ENCODE results near the gene RLF. TPM values are rescaled to one million over a fixed set of nuclear protein-coding genes. Genes with fewer than 3 reads are reported as not detected.
A peak's percentile ranks its signal among the peaks of the same experiment; 100 is the strongest.

Gene RLF
- total and polyA plus RNA-seq, 2 of the 8 experiments (the other 6 are each of a cell fraction or from before 2014, with no cell fraction given): 4.2 to 18.0 TPM

GRCh38 chr1:40258445-40258769, 97.2 kb downstream of the RLF start:
- no peak for DNase-seq (ENCODE audit: low read depth in 1 of 2, low spot score in 2 of 2)
- peak overlapping the region; percentile 35 for H4K5ac ChIP-seq (ENCODE audit: insufficient read length, low read depth, low read length)
- H3K27ac ChIP-seq (ENCODE audit: low read depth, low read length): peak overlapping the region; percentile 88

More at GRCh38 chr1:40258445-40258769, 97.2 kb downstream of the RLF start:
- H3K14ac ChIP-seq (ENCODE audit: insufficient read length): no peak overlapping the region
- H4K20me1 ChIP-seq (replicated peaks in 1 of 2; ENCODE audit: control insufficient read depth in 1 of 2, insufficient read depth in 2 of 2, low read length in 2 of 2): peaks cover 0 to 1% of the 10 kb centered on the region in 2 experiments
- peak overlapping the region; percentile 49 to 71 for H3K4me2 ChIP-seq (ENCODE audit: insufficient read depth in 1 of 2, low read depth in 2 of 2, low read length in 2 of 2)
- H3K23me2 ChIP-seq (ENCODE audit: low read depth, low read length): no peaks in the 10 kb centered on the region
- H4K91ac ChIP-seq (replicated peaks; ENCODE audit: insufficient read length, low read length): peak overlapping the region; percentile 57
- TF ChIP-seq BACH1 (IDR thresholded peaks at IDR 0.05; ENCODE audit: low read length) (no peak), SP2 (IDR thresholded peaks at IDR 0.05; ENCODE audit: low read length) (no peak), CEBPB (IDR thresholded peaks at IDR 0.05; ENCODE audit: low read depth, low read length) (no peak), EP300 (IDR thresholded peaks at IDR 0.05; ENCODE audit: borderline replicate concordance in 1 of 2, low read depth in 2 of 2, low read length in 2 of 2) (no peak), RAD21 (IDR thresholded peaks at IDR 0.05 in 1 of 2, conservative IDR thresholded peaks at IDR 0.05 in 1 of 2; ENCODE audit: low read depth in 2 of 2, low read length in 2 of 2) (no peak), POLR2A (IDR thresholded peaks at IDR 0.05; ENCODE audit: control extremely low read depth in 1 of 2, low read depth in 2 of 2, low read length in 2 of 2) (peak in 1 of 2 experiments; percentile 8; a peak in 1 of 3 replicates)
- TF ChIP-seq, protein P1, sequence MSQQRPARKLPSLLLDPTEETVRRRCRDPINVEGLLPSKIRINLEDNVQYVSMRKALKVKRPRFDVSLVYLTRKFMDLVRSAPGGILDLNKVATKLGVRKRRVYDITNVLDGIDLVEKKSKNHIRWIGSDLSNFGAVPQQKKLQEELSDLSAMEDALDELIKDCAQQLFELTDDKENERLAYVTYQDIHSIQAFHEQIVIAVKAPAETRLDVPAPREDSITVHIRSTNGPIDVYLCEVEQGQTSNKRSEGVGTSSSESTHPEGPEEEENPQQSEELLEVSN (IDR thresholded peaks at IDR 0.05): no peak
- FAIRE-seq: no peak
- H2AFZ ChIP-seq (ENCODE audit: low read length): peak overlapping the region; percentile 97
- H3K4ac ChIP-seq (replicated peaks; ENCODE audit: insufficient read length, low read depth, low read length): no peak overlapping the region
- no peak overlapping the region for H2BK12ac ChIP-seq (ENCODE audit: low read depth, low read length)
- no peak overlapping the region for H2BK20ac ChIP-seq (ENCODE audit: low read length)
- ChIA-PET CTCF (ENCODE audit: partially characterized antibody) (interaction anchor here (1.0 to 1.4 kb wide), 3 partner anchors 23 to 77 kb away, joined by 3 read pairs; no protein-coding TSS in a partner anchor), POLR2A (ENCODE audit: partially characterized antibody) (interaction anchor here (0.6 to 2.4 kb wide), 11 partner anchors 9 to 218 kb away, joined by 3 to 7 read pairs (median 3); partner anchors contain the start of genes CAP1, RLF and TMCO2)
- H2BK120ac ChIP-seq (replicated peaks; ENCODE audit: low read depth, low read length): no peak overlapping the region
- H2BK15ac ChIP-seq (ENCODE audit: low read length): no peak overlapping the region
- H2BK5ac ChIP-seq (ENCODE audit: low read depth, low read length): peak overlapping the region; percentile 89
- H3K4me3 ChIP-seq (ENCODE audit: extremely low read depth in 1 of 4, insufficient read depth in 2 of 4, low read depth in 3 of 4, low read length in 4 of 4): peak overlapping the region; percentile 90 to 99 (median 97)
- H3K79me1 ChIP-seq (ENCODE audit: low read depth, low read length): no peaks in the 10 kb centered on the region
- no peaks in the 10 kb centered on the region; a peak in 1 of 7 replicates for H3K4me1 ChIP-seq (replicated peaks in 1 of 4; ENCODE audit: control insufficient read depth in 3 of 4, insufficient read depth in 4 of 4, low read length in 3 of 4)
- no peak overlapping the region for H3K23ac ChIP-seq (ENCODE audit: insufficient read length)
- peak overlapping the region; percentile 90 to 97 (median 91) for H3K9ac ChIP-seq (replicated peaks in 1 of 4; ENCODE audit: extremely low read depth in 1 of 4, low read depth in 3 of 4, low read length in 3 of 4)
- no peak overlapping the region for H3K56ac ChIP-seq (replicated peaks; ENCODE audit: insufficient read length, low read depth, low read length)
- no peak overlapping the region for H2AK5ac ChIP-seq (ENCODE audit: low read depth, low read length)
- peaks cover 0 to 25% of the 10 kb centered on the region in 2 experiments; a peak in 2 of 4 replicates for H3K79me2 ChIP-seq (ENCODE audit: control insufficient read depth in 1 of 2, insufficient read depth in 2 of 2, low read length in 2 of 2)
- no peaks in the 10 kb centered on the region for H3K27me3 ChIP-seq (replicated peaks in 1 of 4; ENCODE audit: control insufficient read depth in 3 of 4, extremely low read depth in 1 of 4, insufficient read depth in 3 of 4, low read length in 3 of 4)
- no peaks in the 10 kb centered on the region for H3K9me3 ChIP-seq (ENCODE audit: insufficient read depth in 2 of 2, low read depth in 1 of 2, low read length in 1 of 2)
- H3K18ac ChIP-seq (ENCODE audit: extremely low read depth, low read length): 0 out of 2 replicates have a peak overlapping the region, but pooled peaks have one; percentile 62
- WGBS, 2 experiments (ENCODE audit: extremely low coverage in 1 of 2, insufficient coverage in 1 of 2, insufficient read length in 1 of 2, insufficient replicate concordance in 2 of 2, low coverage in 1 of 2, low lambda C conversion rate in 2 of 2, missing lambda C conversion rate in 1 of 2): 5% methylated on average over 10 of the region's 10 CpGs; no CpG with 5 or more reads in 1 of the 2 experiments
- H3K36me3 ChIP-seq (ENCODE audit: control insufficient read depth in 2 of 4, insufficient read depth in 4 of 4, low read length in 3 of 4): peaks cover 4 to 34% (median 21%) of the 10 kb centered on the region in 4 experiments; a peak in 6 of 8 replicates
- H4K8ac ChIP-seq (ENCODE audit: extremely low read depth, insufficient read depth, low read length): peak overlapping the region; percentile 97
